GM23338 (cell line): ENCODE data around the gene DAB1. TPM values are rescaled to one million over a fixed set of nuclear protein-coding genes. Genes with fewer than 3 reads are reported as not detected.

Experiments used
- ATAC-seq: fragments of 200-7000 bp; cut with Tn5 transposase; 3 replicates; pipeline ENCODE4 v1.9.1; 2020
- DNase-seq: peaks from one replicate; pipeline ENCODE4 v3.0.0-alpha.2; 2015; ENCODE audit warnings: low spot score
- H2AFZ ChIP-seq: fragments of 200-600 bp; sonication (generic); 2 replicates; pipeline ENCODE4 v1.8.0; 2016; ENCODE audit warnings: antibody characterized with exemption, mild to moderate bottlenecking, moderate library complexity
- H3F3A ChIP-seq: fragments of 200-600 bp; sonication (generic); replicated peaks from 2 replicates; pipeline ENCODE4 v1.8.0; 2017; ENCODE audit warnings: antibody characterized with exemption, mixed run types, low read depth
- H3K27ac ChIP-seq: fragments of 200-600 bp; sonication (generic); 2 replicates; pipeline ENCODE4 v1.6.1; 2016; ENCODE audit warnings: low read depth
- H3K27me3 ChIP-seq: fragments of 200-600 bp; sonication (generic); 2 replicates; pipeline ENCODE4 v1.8.0; 2016; ENCODE audit warnings: mild to moderate bottlenecking, mixed run types, moderate library complexity; ENCODE audit not compliant: insufficient read depth
- H3K36me3 ChIP-seq: fragments of 200-600 bp; sonication (generic); 2 replicates; pipeline ENCODE4 v1.8.0; 2016; ENCODE audit warnings: mild to moderate bottlenecking; ENCODE audit not compliant: insufficient read depth
- H3K4me1 ChIP-seq: fragments of 200-600 bp; sonication (generic); 2 replicates; pipeline ENCODE4 v1.8.0; 2016; ENCODE audit warnings: mild to moderate bottlenecking, moderate library complexity; ENCODE audit not compliant: insufficient read depth
- H3K4me2 ChIP-seq: fragments of 200-600 bp; sonication (generic); 2 replicates; pipeline ENCODE4 v1.7.1; 2017; ENCODE audit warnings: mixed run types
- H3K4me3 ChIP-seq: fragments of 200-600 bp; sonication (generic); 2 replicates; pipeline ENCODE4 v1.6.1; 2016; ENCODE audit warnings: mixed run types
- H3K79me2 ChIP-seq: fragments of 200-600 bp; sonication (generic); replicated peaks from 2 replicates; pipeline ENCODE4 v1.8.0; 2017; ENCODE audit warnings: mild to moderate bottlenecking; ENCODE audit not compliant: insufficient read depth
- H3K9me2 ChIP-seq: fragments of 200-600 bp; sonication (generic); 2 replicates; pipeline ENCODE4 v1.8.0; 2017; ENCODE audit not compliant: insufficient read depth
- H4K20me1 ChIP-seq: fragments of 200-600 bp; sonication (generic); replicated peaks from 2 replicates; pipeline ENCODE4 v1.8.0; 2017; ENCODE audit warnings: mild to moderate bottlenecking; ENCODE audit not compliant: insufficient read depth
- H3K27ac Mint-ChIP-seq: 2 replicates; pipeline ENCODE4 v1.8.0; 2020; ENCODE audit warnings: inconsistent platforms, mild to moderate bottlenecking, moderate library complexity, mixed read lengths
- H3K27me3 Mint-ChIP-seq: 3 replicates; pipeline ENCODE4 v1.8.0; 2022; ENCODE audit warnings: low read depth, mild to moderate bottlenecking, moderate library complexity, mixed read lengths, inconsistent platforms; ENCODE audit not compliant: insufficient read depth, poor library complexity
- H3K36me3 Mint-ChIP-seq: 3 replicates; pipeline ENCODE4 v1.8.0; 2021; ENCODE audit warnings: low read depth, mild to moderate bottlenecking, inconsistent platforms, moderate library complexity, mixed read lengths
- H3K4me1 Mint-ChIP-seq: 3 replicates; pipeline ENCODE4 v1.8.0; 2020; ENCODE audit warnings: mild to moderate bottlenecking, inconsistent platforms, mixed read lengths
- H3K4me3 Mint-ChIP-seq: 3 replicates; pipeline ENCODE4 v1.8.0; 2021; ENCODE audit warnings: moderate library complexity, mild to moderate bottlenecking, inconsistent platforms, mixed read lengths
- H3K9me3 Mint-ChIP-seq: 3 replicates; pipeline ENCODE4 v1.8.0; 2020; ENCODE audit warnings: moderate library complexity, mild to moderate bottlenecking, inconsistent platforms, mixed read lengths
- EZH2phosphoT487 ChIP-seq: fragments of 200-600 bp; sonication (generic); IDR thresholded peaks from one replicate; pipeline ENCODE4 v1.8.1; 2018; ENCODE audit warnings: antibody characterized with exemption; ENCODE audit not compliant: unreplicated experiment
- JUNB ChIP-seq: IDR thresholded peaks from one replicate; pipeline ENCODE4 v1.6.1; 2016; ENCODE audit warnings: antibody characterized with exemption; ENCODE audit not compliant: unreplicated experiment
- POLR2AphosphoS5 ChIP-seq: IDR thresholded peaks from 2 replicates; pipeline ENCODE4 v1.6.1; 2016; ENCODE audit warnings: antibody characterized with exemption, low read depth
- STAT1 ChIP-seq: IDR thresholded peaks from one replicate; pipeline ENCODE4 v1.6.1; 2016; ENCODE audit warnings: antibody characterized with exemption; ENCODE audit not compliant: unreplicated experiment
- ZNF114 ChIP-seq: fragments of 250-450 bp; sonication (Bioruptor Pico); IDR thresholded peaks from 2 replicates; pipeline ENCODE4 v1.5.0; 2020; ENCODE audit warnings: mild to moderate bottlenecking, moderate library complexity
- ZNF331 ChIP-seq: fragments of 250-450 bp; sonication (Bioruptor Pico); IDR thresholded peaks from 2 replicates; pipeline ENCODE4 v1.5.0; 2020; ENCODE audit warnings: low read depth, mild to moderate bottlenecking, moderate library complexity
- polyA plus RNA-seq: library from polyadenylated mRNA; unstranded; fragments of >200 nt; fragmentation: Nextera tagmentation; extraction: Ambion mirVana; gene quantifications from 2 replicates; pipeline ENCODE4 v1.2.1, GENCODE V29; 2016
- total RNA-seq: library from RNA; depleted of rRNA; stranded (reverse); fragments of >200 nt; shearing (Covaris generic); gene quantifications from 2 replicates; pipeline ENCODE4 v1.2.3, GENCODE V29; 2014
- TF ChIP-seq, protein P1 (sequence below): fragments of 250-450 bp; sonication (Bioruptor Pico); IDR thresholded peaks from 2 replicates; pipeline ENCODE4 v1.5.0; 2020; ENCODE audit warnings: mild to moderate bottlenecking, moderate library complexity
- TF ChIP-seq, protein P2 (sequence below): IDR thresholded peaks from one replicate; pipeline ENCODE4 v1.6.1; 2018; ENCODE audit warnings: antibody characterized with exemption; ENCODE audit not compliant: unreplicated experiment
- TF ChIP-seq, protein P3 (sequence below), 2 experiments: fragments of 200-600 bp in 1 of 2; sonication (generic) in 1 of 2; conservative IDR thresholded peaks; 2 replicates each; pipeline versions ENCODE4 v1.5.1 to v1.6.1; 2016 to 2017; ENCODE audit warnings: antibody characterized with exemption in 2 of 2, low read depth in 2 of 2, mild to moderate bottlenecking in 2 of 2, moderate library complexity in 1 of 2

Gene DAB1
- total and polyA plus RNA-seq, 2 experiments from 2014 or later = 12.8 to 14.5 TPM

DNA sequence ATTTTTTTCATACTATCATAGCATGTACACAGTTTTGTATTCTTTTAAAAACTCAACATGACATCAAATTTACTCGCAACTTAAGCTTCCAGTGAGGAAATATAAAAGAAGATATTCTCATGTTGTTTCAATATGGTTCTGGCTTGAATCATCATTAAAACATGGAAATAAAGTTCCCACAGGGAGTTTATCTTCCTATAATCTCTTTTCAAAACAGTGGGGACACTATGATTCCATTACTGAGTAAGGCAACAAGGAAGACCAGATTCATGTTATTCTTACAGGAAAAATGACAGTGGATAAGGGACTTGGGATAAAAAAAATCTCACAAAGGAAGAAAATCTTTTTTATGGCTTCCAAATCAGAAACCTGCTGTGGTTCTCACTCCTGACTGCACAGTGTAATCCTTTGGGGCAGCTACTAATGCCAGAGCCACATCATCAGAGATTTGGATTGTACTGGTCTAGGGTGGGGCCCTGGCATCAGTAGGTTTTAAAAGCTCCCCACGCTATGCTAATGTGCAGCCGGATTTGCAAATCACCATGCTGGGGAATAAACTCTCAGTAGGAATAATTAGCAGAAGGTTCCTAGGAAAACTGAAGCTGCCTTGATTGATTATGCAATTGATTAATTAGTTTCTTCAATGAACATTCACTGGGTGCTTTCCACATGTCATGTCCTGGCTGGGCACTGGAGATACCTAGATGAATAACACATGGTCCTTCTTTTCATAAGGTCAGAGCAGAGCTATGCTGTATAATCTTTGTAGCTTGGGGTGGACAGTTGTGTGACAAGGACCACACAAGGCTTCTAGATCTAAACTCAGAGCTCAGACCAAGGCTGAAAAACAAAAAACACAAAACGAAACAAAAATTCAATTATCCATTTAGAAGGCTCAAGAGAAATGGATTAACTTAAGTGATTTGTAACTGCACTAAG, 386.9 kb downstream of the DAB1 start:
- H3K27me3 ChIP-seq = no peaks in the 10 kb centered on the region
- H3K27me3 Mint-ChIP-seq = peaks cover 7% of the 10 kb centered on the region
- no peaks in the 10 kb centered on the region for H3K36me3 Mint-ChIP-seq
- no peaks in the 10 kb centered on the region for H3F3A ChIP-seq
- H2AFZ ChIP-seq = no peak overlapping the region
- no peaks in the 10 kb centered on the region for H3K9me2 ChIP-seq
- ATAC-seq (no peak), DNase-seq (no peak)
- H3K27ac Mint-ChIP-seq = no peak overlapping the region
- H3K36me3 ChIP-seq = no peaks in the 10 kb centered on the region
- H3K4me3 ChIP-seq = no peak overlapping the region
- H3K4me1 Mint-ChIP-seq = peaks cover 7% of the 10 kb centered on the region; the same call in 2 of the 3 replicates
- no peaks in the 10 kb centered on the region; the same call in 1 of the 2 replicates for H4K20me1 ChIP-seq
- H3K4me3 Mint-ChIP-seq = no peak overlapping the region
- TF ChIP-seq, protein P1, sequence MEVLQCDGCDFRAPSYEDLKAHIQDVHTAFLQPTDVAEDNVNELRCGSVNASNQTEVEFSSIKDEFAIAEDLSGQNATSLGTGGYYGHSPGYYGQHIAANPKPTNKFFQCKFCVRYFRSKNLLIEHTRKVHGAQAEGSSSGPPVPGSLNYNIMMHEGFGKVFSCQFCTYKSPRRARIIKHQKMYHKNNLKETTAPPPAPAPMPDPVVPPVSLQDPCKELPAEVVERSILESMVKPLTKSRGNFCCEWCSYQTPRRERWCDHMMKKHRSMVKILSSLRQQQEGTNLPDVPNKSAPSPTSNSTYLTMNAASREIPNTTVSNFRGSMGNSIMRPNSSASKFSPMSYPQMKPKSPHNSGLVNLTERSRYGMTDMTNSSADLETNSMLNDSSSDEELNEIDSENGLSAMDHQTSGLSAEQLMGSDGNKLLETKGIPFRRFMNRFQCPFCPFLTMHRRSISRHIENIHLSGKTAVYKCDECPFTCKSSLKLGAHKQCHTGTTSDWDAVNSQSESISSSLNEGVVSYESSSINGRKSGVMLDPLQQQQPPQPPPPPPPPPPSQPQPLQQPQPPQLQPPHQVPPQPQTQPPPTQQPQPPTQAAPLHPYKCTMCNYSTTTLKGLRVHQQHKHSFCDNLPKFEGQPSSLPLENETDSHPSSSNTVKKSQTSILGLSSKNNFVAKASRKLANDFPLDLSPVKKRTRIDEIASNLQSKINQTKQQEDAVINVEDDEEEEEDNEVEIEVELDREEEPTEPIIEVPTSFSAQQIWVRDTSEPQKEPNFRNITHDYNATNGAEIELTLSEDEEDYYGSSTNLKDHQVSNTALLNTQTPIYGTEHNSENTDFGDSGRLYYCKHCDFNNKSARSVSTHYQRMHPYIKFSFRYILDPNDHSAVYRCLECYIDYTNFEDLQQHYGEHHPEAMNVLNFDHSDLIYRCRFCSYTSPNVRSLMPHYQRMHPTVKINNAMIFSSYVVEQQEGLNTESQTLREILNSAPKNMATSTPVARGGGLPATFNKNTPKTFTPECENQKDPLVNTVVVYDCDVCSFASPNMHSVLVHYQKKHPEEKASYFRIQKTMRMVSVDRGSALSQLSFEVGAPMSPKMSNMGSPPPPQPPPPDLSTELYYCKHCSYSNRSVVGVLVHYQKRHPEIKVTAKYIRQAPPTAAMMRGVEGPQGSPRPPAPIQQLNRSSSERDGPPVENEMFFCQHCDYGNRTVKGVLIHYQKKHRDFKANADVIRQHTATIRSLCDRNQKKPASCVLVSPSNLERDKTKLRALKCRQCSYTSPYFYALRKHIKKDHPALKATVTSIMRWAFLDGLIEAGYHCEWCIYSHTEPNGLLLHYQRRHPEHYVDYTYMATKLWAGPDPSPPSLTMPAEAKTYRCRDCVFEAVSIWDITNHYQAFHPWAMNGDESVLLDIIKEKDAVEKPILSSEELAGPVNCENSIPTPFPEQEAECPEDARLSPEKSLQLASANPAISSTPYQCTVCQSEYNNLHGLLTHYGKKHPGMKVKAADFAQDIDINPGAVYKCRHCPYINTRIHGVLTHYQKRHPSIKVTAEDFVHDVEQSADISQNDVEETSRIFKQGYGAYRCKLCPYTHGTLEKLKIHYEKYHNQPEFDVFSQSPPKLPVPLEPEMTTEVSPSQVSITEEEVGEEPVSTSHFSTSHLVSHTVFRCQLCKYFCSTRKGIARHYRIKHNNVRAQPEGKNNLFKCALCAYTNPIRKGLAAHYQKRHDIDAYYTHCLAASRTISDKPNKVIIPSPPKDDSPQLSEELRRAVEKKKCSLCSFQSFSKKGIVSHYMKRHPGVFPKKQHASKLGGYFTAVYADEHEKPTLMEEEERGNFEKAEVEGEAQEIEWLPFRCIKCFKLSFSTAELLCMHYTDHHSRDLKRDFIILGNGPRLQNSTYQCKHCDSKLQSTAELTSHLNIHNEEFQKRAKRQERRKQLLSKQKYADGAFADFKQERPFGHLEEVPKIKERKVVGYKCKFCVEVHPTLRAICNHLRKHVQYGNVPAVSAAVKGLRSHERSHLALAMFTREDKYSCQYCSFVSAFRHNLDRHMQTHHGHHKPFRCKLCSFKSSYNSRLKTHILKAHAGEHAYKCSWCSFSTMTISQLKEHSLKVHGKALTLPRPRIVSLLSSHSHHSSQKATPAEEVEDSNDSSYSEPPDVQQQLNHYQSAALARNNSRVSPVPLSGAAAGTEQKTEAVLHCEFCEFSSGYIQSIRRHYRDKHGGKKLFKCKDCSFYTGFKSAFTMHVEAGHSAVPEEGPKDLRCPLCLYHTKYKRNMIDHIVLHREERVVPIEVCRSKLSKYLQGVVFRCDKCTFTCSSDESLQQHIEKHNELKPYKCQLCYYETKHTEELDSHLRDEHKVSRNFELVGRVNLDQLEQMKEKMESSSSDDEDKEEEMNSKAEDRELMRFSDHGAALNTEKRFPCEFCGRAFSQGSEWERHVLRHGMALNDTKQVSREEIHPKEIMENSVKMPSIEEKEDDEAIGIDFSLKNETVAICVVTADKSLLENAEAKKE (CRISPR knock-in tag) = no peak
- TF ChIP-seq JUNB = no peak
- no peak for TF ChIP-seq STAT1
- no peak for TF ChIP-seq ZNF331
- no peak for TF ChIP-seq EZH2phosphoT487
- TF ChIP-seq ZNF114 (CRISPR knock-in tag) = no peak
- TF ChIP-seq, protein P2, sequence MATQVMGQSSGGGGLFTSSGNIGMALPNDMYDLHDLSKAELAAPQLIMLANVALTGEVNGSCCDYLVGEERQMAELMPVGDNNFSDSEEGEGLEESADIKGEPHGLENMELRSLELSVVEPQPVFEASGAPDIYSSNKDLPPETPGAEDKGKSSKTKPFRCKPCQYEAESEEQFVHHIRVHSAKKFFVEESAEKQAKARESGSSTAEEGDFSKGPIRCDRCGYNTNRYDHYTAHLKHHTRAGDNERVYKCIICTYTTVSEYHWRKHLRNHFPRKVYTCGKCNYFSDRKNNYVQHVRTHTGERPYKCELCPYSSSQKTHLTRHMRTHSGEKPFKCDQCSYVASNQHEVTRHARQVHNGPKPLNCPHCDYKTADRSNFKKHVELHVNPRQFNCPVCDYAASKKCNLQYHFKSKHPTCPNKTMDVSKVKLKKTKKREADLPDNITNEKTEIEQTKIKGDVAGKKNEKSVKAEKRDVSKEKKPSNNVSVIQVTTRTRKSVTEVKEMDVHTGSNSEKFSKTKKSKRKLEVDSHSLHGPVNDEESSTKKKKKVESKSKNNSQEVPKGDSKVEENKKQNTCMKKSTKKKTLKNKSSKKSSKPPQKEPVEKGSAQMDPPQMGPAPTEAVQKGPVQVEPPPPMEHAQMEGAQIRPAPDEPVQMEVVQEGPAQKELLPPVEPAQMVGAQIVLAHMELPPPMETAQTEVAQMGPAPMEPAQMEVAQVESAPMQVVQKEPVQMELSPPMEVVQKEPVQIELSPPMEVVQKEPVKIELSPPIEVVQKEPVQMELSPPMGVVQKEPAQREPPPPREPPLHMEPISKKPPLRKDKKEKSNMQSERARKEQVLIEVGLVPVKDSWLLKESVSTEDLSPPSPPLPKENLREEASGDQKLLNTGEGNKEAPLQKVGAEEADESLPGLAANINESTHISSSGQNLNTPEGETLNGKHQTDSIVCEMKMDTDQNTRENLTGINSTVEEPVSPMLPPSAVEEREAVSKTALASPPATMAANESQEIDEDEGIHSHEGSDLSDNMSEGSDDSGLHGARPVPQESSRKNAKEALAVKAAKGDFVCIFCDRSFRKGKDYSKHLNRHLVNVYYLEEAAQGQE = no peak
- TF ChIP-seq, protein P3, sequence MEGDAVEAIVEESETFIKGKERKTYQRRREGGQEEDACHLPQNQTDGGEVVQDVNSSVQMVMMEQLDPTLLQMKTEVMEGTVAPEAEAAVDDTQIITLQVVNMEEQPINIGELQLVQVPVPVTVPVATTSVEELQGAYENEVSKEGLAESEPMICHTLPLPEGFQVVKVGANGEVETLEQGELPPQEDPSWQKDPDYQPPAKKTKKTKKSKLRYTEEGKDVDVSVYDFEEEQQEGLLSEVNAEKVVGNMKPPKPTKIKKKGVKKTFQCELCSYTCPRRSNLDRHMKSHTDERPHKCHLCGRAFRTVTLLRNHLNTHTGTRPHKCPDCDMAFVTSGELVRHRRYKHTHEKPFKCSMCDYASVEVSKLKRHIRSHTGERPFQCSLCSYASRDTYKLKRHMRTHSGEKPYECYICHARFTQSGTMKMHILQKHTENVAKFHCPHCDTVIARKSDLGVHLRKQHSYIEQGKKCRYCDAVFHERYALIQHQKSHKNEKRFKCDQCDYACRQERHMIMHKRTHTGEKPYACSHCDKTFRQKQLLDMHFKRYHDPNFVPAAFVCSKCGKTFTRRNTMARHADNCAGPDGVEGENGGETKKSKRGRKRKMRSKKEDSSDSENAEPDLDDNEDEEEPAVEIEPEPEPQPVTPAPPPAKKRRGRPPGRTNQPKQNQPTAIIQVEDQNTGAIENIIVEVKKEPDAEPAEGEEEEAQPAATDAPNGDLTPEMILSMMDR (conservative IDR thresholded peaks at IDR 0.05; ENCODE audit: low read depth in 2 of 2) = no peak
- no peak for TF ChIP-seq POLR2AphosphoS5
- no peaks in the 10 kb centered on the region for H3K79me2 ChIP-seq
- H3K4me2 ChIP-seq = no peak overlapping the region
- no peaks in the 10 kb centered on the region for H3K9me3 Mint-ChIP-seq
- 0 out of 2 replicates have a peak, but pooled peaks cover 2% of the 10 kb centered on the region for H3K4me1 ChIP-seq
- no peak overlapping the region for H3K27ac ChIP-seq
